Measurements from ENCODE around the gene TRIM52.

DNA sequence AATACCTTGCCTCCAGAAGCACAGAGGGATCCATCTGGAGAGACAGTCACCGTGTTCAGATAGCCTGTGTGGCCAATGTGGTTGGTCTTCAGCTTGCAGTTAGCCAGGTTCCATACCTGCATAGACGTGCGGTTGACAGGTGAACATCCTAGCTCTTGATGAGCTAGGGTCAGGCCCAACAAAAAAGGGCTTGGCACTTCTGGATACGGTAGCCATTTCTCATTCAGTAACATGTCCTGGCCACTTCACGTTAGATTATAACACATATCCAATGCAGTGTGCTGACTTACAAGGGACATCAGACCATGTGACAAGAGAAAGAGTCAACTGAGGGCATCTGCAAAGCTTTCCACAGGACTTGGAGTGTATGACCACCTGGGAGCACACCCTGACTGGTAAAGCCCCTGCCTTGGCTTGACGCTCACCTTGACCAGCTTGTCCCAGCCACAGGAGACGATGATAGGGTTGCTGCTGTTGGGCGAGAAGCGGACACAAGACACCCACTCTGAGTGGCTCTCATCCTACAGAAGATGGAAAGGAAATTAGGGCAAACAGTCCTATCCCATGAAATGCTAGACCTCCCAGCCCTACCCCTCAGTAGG is 21.8 kb downstream of the TRIM52 start:
- TF ChIP-seq, protein P1, sequence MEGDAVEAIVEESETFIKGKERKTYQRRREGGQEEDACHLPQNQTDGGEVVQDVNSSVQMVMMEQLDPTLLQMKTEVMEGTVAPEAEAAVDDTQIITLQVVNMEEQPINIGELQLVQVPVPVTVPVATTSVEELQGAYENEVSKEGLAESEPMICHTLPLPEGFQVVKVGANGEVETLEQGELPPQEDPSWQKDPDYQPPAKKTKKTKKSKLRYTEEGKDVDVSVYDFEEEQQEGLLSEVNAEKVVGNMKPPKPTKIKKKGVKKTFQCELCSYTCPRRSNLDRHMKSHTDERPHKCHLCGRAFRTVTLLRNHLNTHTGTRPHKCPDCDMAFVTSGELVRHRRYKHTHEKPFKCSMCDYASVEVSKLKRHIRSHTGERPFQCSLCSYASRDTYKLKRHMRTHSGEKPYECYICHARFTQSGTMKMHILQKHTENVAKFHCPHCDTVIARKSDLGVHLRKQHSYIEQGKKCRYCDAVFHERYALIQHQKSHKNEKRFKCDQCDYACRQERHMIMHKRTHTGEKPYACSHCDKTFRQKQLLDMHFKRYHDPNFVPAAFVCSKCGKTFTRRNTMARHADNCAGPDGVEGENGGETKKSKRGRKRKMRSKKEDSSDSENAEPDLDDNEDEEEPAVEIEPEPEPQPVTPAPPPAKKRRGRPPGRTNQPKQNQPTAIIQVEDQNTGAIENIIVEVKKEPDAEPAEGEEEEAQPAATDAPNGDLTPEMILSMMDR (IDR thresholded peaks at IDR 0.05): no peak
- TF ChIP-seq POLR2A (IDR thresholded peaks at IDR 0.05): no peak
